Upper lobe of right lung (tissue), 1 donor: ENCODE results near the gene MINDY4B. TPM values are rescaled to one million over a fixed set of nuclear protein-coding genes. Genes with fewer than 3 reads are reported as not detected.

ENCODE experiments used
- ATAC-seq: fragments of 200-7000 bp; cut with Tn5 transposase; one replicate; pipeline ENCODE4 v1.9.1; 2020; ENCODE audit warnings: mild to moderate bottlenecking, moderate library complexity
- DNase-seq: peaks from one replicate; pipeline ENCODE4 v3.0.0-alpha.2; 2020
- H3K27ac ChIP-seq: fragments of 200-600 bp; one replicate; pipeline ENCODE4 v1.8.0; 2022
- H3K27me3 ChIP-seq: fragments of 200-600 bp; one replicate; pipeline ENCODE4 v1.8.0; 2022; ENCODE audit warnings: mild to moderate bottlenecking
- H3K36me3 ChIP-seq: fragments of 200-600 bp; one replicate; pipeline ENCODE4 v1.8.0; 2022
- H3K4me1 ChIP-seq: fragments of 200-600 bp; one replicate; pipeline ENCODE4 v1.8.0; 2022
- H3K4me3 ChIP-seq: fragments of 200-600 bp; one replicate; pipeline ENCODE4 v1.8.0; 2022; ENCODE audit warnings: mild to moderate bottlenecking
- H3K9me3 ChIP-seq: fragments of 200-600 bp; one replicate; pipeline ENCODE4 v1.8.0; 2022
- CTCF ChIP-seq: fragments of 200-600 bp; IDR thresholded peaks from one replicate; pipeline ENCODE4 v1.8.0; 2022; ENCODE audit warnings: antibody characterized with exemption
- intact Hi-C: fragments of 100-400 bp; cut with DNase I; formaldehyde crosslinking; loops from one replicate; pipeline ENCODE4 v1.11.0; 2022
- long read RNA-seq: library from polyadenylated mRNA; unstranded; transcript quantifications from one replicate; pipeline ENCODE4 v2.0.0, GENCODE V29; 2021
- total RNA-seq: library from RNA; stranded (reverse); fragmentation: NEBNext Ultra II Directional; extraction: Animal tissue kit (Norgen Biotek cat#: 25700); gene quantifications from one replicate; pipeline ENCODE4 v1.2.1, GENCODE V29; 2021
- donor health status: DM: no; HTN: yes; CAD: no; lungs with severe emphysema.

The MINDY4B gene
- not detected for total RNA-seq
- long read RNA-seq: 0 reads

- Histone ChIP-seq H3K4me3 (no peak within 1 kb of the TSS), H3K9me3 (no peaks in the 10 kb centered on the region), H3K36me3 (no peaks in the 10 kb centered on the region), H3K27me3 (no peaks in the 10 kb centered on the region), H3K4me1 (no peaks in the 10 kb centered on the region), H3K27ac (no peak within 1 kb of the TSS)
- no peak for TF ChIP-seq CTCF
- no peak for ATAC-seq
- DNase-seq: no peak
- intact Hi-C loops: no loop called here
Measured at GRCh38 chr3:150905339-150905738, at the start of gene MINDY4B. Gene MINDY4B (minus strand): TSS chr3:150905439. CDS start chr3:150905439, 0 bp downstream.

- no peak for ATAC-seq
- intact Hi-C loops: no loop called here
Measured at GRCh38 chr3:150951923-150952322, 46.7 kb upstream of the MINDY4B start.

GRCh38 chr3:150945226-150946032, 40.2 kb upstream of the MINDY4B start:
- ATAC-seq: no peak
- no peak for TF ChIP-seq CTCF
- Histone ChIP-seq H3K27ac (no peak overlapping the region), H3K9me3 (no peaks in the 10 kb centered on the region), H3K4me3 (no peak overlapping the region), H3K36me3 (no peaks in the 10 kb centered on the region), H3K27me3 (no peaks in the 10 kb centered on the region), H3K4me1 (no peaks in the 10 kb centered on the region)
- intact Hi-C loops: no loop called here
- DNase-seq: no peak

More at GRCh38 chr3:150951923-150952322, 46.7 kb upstream of the MINDY4B start:
- H3K36me3 ChIP-seq: no peaks in the 10 kb centered on the region
- H3K27me3 ChIP-seq: no peaks in the 10 kb centered on the region
- no peak for TF ChIP-seq CTCF
- no peak overlapping the region for H3K4me3 ChIP-seq
- no peak overlapping the region for H3K27ac ChIP-seq
- H3K4me1 ChIP-seq: no peaks in the 10 kb centered on the region
- H3K9me3 ChIP-seq: no peaks in the 10 kb centered on the region
- no peak for DNase-seq

- no peak for TF ChIP-seq CTCF
- H3K27me3 ChIP-seq: no peaks in the 10 kb centered on the region
Measured at GRCh38 chr3:150942221-150942620, 37.0 kb upstream of the MINDY4B start.

GRCh38 chr3:150936693-150937092, 31.5 kb upstream of the MINDY4B start:
- no peak for DNase-seq
- no peaks in the 10 kb centered on the region for H3K27me3 ChIP-seq
- H3K4me1 ChIP-seq: no peaks in the 10 kb centered on the region
- no peak for TF ChIP-seq CTCF
- no peak for ATAC-seq
- intact Hi-C loops: no loop called here
- no peak overlapping the region for H3K4me3 ChIP-seq
- no peak overlapping the region for H3K27ac ChIP-seq
- no peaks in the 10 kb centered on the region for H3K9me3 ChIP-seq
- H3K36me3 ChIP-seq: no peaks in the 10 kb centered on the region

More at GRCh38 chr3:150942221-150942620, 37.0 kb upstream of the MINDY4B start:
- no peaks in the 10 kb centered on the region for H3K4me1 ChIP-seq
- H3K9me3 ChIP-seq: no peaks in the 10 kb centered on the region
- DNase-seq: no peak
- intact Hi-C loops: no loop called here
- no peak for ATAC-seq
- no peak overlapping the region for H3K4me3 ChIP-seq
- no peaks in the 10 kb centered on the region for H3K36me3 ChIP-seq
- no peak overlapping the region for H3K27ac ChIP-seq
